NCI-H2196 (cell line): Measurements from ENCODE around the gene ENOX1.
"Not testable (repeated sequence)": the region's sequence is repeated elsewhere in the genome, so short reads cannot be mapped to it uniquely, and the experiment has no call there.

Experiments
- DNase-seq: peaks from one replicate; lab custom pipeline; 2025; ENCODE audit not compliant: unreplicated experiment; lab: John Stamatoyannopoulos, UW

The ENOX1 gene

GRCh38 chr13:43441899-43442499, 344.8 kb downstream of the ENOX1 start:
- DNase-seq, result no peak

- DNase-seq, result no peak
Measured at GRCh38 chr13:43441464-43441863, 345.3 kb downstream of the ENOX1 start.

GRCh38 chr13:43434191-43434590, 352.6 kb downstream of the ENOX1 start:
- DNase-seq, result no peak

- no peak for DNase-seq
Measured at GRCh38 chr13:43433691-43434141, 353.1 kb downstream of the ENOX1 start.

- no peak for DNase-seq
Measured at GRCh38 chr13:43432958-43433357, 353.8 kb downstream of the ENOX1 start.

DNA sequence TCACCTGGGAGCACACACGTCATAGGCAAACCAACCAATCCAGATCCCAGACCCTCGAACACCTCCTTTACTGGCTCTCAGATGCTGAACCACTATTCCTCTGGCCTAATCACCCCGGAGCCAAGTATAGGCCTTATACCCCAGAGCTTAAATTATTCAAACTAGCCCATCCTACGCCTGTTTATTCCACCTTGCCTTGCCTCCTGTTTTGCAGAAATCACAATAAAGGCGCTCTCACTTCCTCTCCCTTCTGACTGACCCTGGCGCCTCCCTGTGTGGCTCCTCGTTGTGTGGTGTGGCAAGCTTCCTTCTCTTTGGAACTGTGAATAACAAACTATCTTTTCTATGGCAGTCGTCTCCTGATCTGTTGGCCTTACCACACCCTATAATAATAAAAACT, 354.9 kb downstream of the ENOX1 start:
- no peak for DNase-seq

DNA sequence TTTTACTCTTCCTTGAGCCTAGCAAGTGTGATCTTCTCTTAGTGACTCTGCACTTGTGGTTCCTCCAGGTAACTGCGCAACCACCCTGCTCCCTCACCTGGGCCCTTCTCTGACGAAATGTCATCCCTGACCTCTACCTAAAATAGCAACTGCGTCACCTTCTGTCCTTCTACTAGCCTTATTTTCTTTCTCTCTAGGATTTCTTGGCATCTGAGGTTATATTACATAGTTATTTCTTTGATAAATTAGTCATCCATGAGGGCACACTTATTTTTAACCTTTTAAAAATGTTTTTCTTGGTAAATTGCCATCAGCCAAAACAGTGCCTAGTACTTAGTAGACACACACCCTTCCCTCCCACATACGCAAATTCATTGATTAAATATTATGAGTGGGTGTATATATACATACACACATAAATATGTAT, 355.5 kb downstream of the ENOX1 start:
- no peak for DNase-seq

- no peak for DNase-seq
Measured at GRCh38 chr13:43428545-43429296, 358.1 kb downstream of the ENOX1 start.

GRCh38 chr13:43426355-43426754, 360.4 kb downstream of the ENOX1 start:
- DNase-seq, result no peak

- no peak for DNase-seq
Measured at GRCh38 chr13:43425234-43425633, 361.5 kb downstream of the ENOX1 start.

DNA sequence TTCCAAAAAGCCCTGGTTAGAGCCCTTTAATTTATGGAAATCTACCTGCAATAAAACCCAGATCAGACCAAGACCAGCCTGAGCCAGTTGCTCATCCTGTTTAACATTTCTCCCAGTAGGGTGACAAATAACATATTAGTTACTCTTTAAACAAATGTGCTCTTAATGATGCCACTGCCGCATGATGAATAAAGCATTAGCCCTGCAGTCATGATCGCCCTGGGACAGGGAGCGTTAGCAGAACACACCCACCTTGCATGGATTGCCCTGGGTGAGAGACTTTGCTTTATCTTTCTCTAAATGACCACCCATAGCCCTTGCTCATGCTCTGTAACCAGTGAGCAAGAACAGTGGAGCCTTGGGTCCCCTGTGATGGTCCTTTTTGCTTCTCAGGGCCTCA, 362.4 kb downstream of the ENOX1 start:
- DNase-seq, result no peak

DNA sequence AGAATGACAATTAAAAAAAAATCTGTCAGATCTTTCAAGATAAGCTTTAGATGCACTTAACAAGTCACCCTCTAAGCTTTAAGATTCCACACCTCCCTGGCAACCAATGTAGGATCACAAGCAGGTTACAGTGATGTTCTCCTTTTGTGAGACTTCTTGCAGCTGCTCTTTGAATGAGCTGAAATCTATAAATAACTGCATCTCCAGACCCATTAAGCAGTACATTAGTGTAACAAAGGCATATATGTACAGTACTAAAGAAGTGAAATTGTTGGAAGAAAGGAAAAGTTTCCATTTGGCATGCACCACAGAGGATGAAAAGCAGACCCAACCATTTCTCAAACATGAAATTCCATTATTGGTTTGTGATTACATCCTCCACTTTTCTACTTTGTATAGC, 364.7 kb downstream of the ENOX1 start:
- DNase-seq, result no peak

GRCh38 chr13:43416842-43417241, 369.9 kb downstream of the ENOX1 start:
- DNase-seq, result not testable (repeated sequence)

DNA sequence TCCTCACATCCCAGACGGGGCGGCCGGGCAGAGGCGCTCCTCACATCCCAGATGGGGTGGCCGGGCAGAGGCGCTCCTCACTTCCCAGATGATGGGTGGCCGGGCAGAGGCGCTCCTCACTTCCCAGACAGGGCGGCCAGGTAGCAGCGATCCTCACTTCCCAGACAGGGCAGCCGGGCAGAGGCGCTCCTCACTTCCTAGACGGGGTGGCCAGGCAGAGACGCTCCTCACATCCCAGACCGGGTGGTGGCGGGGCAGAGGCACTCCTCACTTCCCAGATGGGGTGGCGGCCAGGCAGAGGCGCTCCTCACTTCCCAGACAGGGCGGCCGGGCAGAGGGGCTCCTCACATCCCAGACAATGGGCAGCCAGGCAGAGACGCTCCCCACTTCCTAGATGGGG, 370.4 kb downstream of the ENOX1 start:
- DNase-seq, result not testable (repeated sequence)

DNA sequence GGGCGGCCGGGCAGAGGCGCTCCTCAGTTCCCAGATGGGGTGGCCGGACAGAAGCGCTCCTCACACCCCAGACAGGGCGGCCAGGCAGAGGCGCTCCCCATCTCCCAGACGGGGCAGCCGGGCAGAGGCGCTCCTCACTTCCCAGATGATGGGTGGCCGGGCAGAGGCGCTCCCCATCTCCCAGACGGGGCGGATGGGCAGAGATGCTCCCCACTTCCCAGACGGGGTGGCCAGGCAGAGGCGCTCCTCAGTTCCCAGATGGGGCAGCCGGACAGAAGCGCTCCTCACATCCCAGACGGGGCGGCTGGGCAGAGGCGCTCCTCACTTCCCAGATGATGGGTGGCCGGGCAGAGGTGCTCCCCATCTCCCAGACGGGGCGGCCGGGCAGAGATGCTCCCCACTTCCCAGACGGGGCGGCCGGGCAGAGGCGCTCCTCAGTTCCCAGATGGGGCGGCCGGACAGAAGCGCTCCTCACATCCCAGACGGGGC, 370.8 kb downstream of the ENOX1 start:
- DNase-seq, result not testable (repeated sequence)

DNA sequence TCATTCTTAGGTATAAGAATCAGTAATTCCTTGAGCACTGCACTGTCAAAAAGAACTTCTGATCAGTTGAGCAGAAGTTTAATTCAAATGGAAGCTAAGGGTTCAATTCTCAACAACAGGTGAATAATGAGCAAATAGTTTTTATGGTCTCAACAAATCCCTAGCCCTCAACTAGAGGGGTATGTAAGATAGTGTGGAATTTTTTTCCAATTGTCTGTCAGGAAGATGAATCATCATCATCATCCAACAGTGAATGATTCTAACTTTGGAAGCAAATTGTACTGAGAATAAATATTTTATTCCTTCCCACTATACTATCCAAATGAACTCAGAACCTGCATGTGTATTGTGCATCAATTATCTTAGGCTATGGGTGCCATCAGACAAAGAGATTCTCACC, 372.7 kb downstream of the ENOX1 start:
- no peak for DNase-seq

- no peak for DNase-seq
Measured at GRCh38 chr13:43411741-43412140, 375.0 kb downstream of the ENOX1 start.

DNA sequence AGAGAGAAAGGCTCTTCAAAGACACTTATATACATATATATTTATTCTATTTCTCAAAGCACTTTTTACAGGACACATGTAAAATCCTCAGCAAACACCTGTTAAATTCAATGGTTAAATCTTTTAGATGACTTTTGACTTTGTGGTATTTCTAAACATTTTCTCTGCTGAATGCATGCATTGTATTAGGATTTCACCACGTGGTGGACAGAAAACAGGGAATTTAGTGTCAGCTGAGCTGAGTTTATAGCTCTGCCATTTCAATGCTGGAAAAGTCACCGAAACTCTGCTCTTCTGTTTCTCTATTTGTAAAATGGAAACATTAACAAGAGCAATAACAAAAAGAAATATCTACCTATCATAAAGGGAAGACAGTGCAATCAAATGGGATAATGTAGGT, 375.6 kb downstream of the ENOX1 start:
- DNase-seq, result no peak

DNA sequence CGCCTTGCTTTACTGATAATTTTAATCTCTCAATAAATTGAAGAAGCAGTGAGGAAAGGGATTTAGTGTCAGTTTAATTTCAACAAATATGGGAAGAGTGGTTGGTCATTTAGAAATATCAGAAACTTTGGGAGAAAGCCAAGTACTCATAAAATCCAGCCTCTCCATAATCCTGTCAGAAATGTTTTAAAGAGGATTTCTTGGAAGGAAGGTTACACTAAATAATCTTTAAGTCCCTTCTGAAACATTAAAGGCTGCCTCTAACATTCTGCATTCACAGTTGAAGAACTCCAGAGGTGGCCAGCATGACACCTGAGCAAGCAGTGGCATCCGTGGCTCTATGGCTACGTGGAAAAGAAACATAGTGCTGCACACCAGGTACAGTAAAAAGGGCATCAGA, 378.5 kb downstream of the ENOX1 start:
- no peak for DNase-seq

GRCh38 chr13:43407023-43407581, 379.7 kb downstream of the ENOX1 start:
- no peak for DNase-seq

- no peak for DNase-seq
Measured at GRCh38 chr13:43405457-43405856, 381.3 kb downstream of the ENOX1 start.

- DNase-seq, result no peak
Measured at GRCh38 chr13:43402380-43402779, 384.4 kb downstream of the ENOX1 start.
